WTC11 (cell line): Measurements from ENCODE around the gene NPEPL1. TPM values are rescaled to one million over a fixed set of nuclear protein-coding genes. Genes with fewer than 3 reads are reported as not detected.

Experiments used
- CREB1 ChIP-seq: sonication (generic); formaldehyde crosslinking; IDR thresholded peaks from 2 replicates; pipeline ENCODE4 v1.8.0; 2023; ENCODE audit warnings: mild to moderate bottlenecking, missing genetic modification reagents
- CREM ChIP-seq: sonication (generic); formaldehyde crosslinking; IDR thresholded peaks from 2 replicates; pipeline ENCODE4 v1.8.1; 2022; ENCODE audit warnings: mild to moderate bottlenecking, missing genetic modification reagents, moderate library complexity
- ESRRA ChIP-seq: sonication (generic); formaldehyde crosslinking; IDR thresholded peaks from 2 replicates; pipeline ENCODE4 v1.8.1; 2022; ENCODE audit warnings: mild to moderate bottlenecking, missing genetic modification reagents, borderline replicate concordance
- FOXJ3 ChIP-seq: sonication (generic); formaldehyde crosslinking; IDR thresholded peaks from 2 replicates; pipeline ENCODE4 v1.9.0; 2021; ENCODE audit warnings: missing genetic modification reagents, mild to moderate bottlenecking, borderline replicate concordance
- RELA ChIP-seq: sonication (generic); formaldehyde crosslinking; IDR thresholded peaks from 2 replicates; pipeline ENCODE4 v1.8.1; 2022; ENCODE audit warnings: missing genetic modification reagents, mild to moderate bottlenecking, borderline replicate concordance
- total RNA-seq: library from RNA; stranded (reverse); gene quantifications from 3 replicates; pipeline ENCODE4 v1.2.3, GENCODE V29; 2021
- TF ChIP-seq, protein P1 (sequence below): sonication (generic); formaldehyde crosslinking; IDR thresholded peaks from 2 replicates; pipeline ENCODE4 v1.8.1; 2023; ENCODE audit warnings: mild to moderate bottlenecking, moderate library complexity, missing genetic modification reagents
- TF ChIP-seq, protein P2 (sequence below): fragments of 250-450 bp; sonication (Bioruptor Pico); IDR thresholded peaks from 2 replicates; pipeline ENCODE4 v1.9.0; 2021; ENCODE audit warnings: mild to moderate bottlenecking
- TF ChIP-seq, protein P3 (sequence below): fragments of 250-450 bp; sonication (Bioruptor Pico); IDR thresholded peaks from 2 replicates; pipeline ENCODE4 v1.9.0; 2021; ENCODE audit warnings: mild to moderate bottlenecking
- TF ChIP-seq, protein P4 (sequence below): fragments of 250-450 bp; sonication (Bioruptor Pico); IDR thresholded peaks from 2 replicates; pipeline ENCODE4 v1.9.0; 2021; ENCODE audit warnings: mild to moderate bottlenecking, borderline replicate concordance
- TF ChIP-seq, protein P5 (sequence below): fragments of 200-600 bp; IDR thresholded peaks from 2 replicates; pipeline ENCODE4 v1.8.0; 2022; ENCODE audit warnings: antibody characterized with exemption
- TF ChIP-seq, protein P6 (sequence below): sonication (generic); formaldehyde crosslinking; IDR thresholded peaks from 2 replicates; pipeline ENCODE4 v1.8.1; 2022; ENCODE audit warnings: mild to moderate bottlenecking, missing genetic modification reagents, moderate library complexity, borderline replicate concordance
- TF ChIP-seq, protein P7 (sequence below): sonication (generic); formaldehyde crosslinking; IDR thresholded peaks from 2 replicates; pipeline ENCODE4 v1.8.1; 2022; ENCODE audit warnings: low read depth, missing genetic modification reagents, borderline replicate concordance

NPEPL1 gene
- total RNA-seq, 1 experiment from 2014 or later, result 39.9 TPM

DNA sequence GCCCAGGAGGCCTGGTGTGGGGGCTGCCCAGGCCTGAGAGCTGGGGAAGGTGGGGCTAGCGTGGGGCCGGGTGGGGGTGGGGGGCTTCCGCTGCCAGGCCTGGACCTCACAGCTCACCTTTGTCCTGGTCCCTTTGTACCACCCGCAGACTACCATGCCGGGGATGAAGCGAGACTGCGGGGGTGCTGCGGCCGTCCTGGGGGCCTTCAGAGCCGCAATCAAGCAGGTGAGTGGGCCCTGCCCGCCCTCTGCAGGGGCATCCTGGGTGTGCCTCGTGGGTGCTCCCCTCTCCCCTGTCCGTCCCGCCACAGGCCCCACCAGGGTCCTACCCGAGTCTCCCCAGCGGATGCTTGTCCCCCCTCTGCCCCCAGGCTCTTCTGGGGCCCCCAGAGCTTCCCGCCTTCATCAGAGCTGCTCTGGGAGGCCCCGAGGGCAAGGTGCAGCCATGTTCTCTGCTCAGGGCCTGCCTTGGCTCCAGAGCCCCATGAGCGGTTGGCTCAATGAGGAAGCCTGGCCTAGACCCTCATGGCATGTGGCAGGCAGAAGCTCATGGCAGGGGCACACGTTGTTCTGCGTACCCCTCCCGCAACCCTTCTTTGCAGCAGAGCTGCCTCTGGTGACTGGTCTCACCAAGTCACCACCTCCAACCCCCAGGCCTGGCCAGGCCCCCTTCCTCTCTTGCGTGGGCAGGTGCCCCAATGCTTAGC lies 14.5 kb downstream of the NPEPL1 start (continued):
- TF ChIP-seq, protein P1, sequence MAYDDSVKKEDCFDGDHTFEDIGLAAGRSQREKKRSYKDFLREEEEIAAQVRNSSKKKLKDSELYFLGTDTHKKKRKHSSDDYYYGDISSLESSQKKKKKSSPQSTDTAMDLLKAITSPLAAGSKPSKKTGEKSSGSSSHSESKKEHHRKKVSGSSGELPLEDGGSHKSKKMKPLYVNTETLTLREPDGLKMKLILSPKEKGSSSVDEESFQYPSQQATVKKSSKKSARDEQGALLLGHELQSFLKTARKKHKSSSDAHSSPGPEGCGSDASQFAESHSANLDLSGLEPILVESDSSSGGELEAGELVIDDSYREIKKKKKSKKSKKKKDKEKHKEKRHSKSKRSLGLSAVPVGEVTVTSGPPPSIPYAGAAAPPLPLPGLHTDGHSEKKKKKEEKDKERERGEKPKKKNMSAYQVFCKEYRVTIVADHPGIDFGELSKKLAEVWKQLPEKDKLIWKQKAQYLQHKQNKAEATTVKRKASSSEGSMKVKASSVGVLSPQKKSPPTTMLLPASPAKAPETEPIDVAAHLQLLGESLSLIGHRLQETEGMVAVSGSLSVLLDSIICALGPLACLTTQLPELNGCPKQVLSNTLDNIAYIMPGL (CRISPR knock-in tag), result no peak
- TF ChIP-seq, protein P2, sequence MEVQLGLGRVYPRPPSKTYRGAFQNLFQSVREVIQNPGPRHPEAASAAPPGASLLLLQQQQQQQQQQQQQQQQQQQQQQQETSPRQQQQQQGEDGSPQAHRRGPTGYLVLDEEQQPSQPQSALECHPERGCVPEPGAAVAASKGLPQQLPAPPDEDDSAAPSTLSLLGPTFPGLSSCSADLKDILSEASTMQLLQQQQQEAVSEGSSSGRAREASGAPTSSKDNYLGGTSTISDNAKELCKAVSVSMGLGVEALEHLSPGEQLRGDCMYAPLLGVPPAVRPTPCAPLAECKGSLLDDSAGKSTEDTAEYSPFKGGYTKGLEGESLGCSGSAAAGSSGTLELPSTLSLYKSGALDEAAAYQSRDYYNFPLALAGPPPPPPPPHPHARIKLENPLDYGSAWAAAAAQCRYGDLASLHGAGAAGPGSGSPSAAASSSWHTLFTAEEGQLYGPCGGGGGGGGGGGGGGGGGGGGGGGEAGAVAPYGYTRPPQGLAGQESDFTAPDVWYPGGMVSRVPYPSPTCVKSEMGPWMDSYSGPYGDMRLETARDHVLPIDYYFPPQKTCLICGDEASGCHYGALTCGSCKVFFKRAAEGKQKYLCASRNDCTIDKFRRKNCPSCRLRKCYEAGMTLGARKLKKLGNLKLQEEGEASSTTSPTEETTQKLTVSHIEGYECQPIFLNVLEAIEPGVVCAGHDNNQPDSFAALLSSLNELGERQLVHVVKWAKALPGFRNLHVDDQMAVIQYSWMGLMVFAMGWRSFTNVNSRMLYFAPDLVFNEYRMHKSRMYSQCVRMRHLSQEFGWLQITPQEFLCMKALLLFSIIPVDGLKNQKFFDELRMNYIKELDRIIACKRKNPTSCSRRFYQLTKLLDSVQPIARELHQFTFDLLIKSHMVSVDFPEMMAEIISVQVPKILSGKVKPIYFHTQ, result no peak
- TF ChIP-seq, protein P3, sequence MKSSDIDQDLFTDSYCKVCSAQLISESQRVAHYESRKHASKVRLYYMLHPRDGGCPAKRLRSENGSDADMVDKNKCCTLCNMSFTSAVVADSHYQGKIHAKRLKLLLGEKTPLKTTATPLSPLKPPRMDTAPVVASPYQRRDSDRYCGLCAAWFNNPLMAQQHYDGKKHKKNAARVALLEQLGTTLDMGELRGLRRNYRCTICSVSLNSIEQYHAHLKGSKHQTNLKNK (CRISPR knock-in tag), result no peak
- TF ChIP-seq, protein P4, sequence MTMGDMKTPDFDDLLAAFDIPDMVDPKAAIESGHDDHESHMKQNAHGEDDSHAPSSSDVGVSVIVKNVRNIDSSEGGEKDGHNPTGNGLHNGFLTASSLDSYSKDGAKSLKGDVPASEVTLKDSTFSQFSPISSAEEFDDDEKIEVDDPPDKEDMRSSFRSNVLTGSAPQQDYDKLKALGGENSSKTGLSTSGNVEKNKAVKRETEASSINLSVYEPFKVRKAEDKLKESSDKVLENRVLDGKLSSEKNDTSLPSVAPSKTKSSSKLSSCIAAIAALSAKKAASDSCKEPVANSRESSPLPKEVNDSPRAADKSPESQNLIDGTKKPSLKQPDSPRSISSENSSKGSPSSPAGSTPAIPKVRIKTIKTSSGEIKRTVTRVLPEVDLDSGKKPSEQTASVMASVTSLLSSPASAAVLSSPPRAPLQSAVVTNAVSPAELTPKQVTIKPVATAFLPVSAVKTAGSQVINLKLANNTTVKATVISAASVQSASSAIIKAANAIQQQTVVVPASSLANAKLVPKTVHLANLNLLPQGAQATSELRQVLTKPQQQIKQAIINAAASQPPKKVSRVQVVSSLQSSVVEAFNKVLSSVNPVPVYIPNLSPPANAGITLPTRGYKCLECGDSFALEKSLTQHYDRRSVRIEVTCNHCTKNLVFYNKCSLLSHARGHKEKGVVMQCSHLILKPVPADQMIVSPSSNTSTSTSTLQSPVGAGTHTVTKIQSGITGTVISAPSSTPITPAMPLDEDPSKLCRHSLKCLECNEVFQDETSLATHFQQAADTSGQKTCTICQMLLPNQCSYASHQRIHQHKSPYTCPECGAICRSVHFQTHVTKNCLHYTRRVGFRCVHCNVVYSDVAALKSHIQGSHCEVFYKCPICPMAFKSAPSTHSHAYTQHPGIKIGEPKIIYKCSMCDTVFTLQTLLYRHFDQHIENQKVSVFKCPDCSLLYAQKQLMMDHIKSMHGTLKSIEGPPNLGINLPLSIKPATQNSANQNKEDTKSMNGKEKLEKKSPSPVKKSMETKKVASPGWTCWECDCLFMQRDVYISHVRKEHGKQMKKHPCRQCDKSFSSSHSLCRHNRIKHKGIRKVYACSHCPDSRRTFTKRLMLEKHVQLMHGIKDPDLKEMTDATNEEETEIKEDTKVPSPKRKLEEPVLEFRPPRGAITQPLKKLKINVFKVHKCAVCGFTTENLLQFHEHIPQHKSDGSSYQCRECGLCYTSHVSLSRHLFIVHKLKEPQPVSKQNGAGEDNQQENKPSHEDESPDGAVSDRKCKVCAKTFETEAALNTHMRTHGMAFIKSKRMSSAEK (CRISPR knock-in tag), result no peak
- TF ChIP-seq CREM (CRISPR knock-in tag) (no peak), ESRRA (CRISPR knock-in tag) (no peak), FOXJ3 (no peak), CREB1 (CRISPR knock-in tag) (no peak), RELA (CRISPR knock-in tag) (no peak)
- TF ChIP-seq, protein P5, sequence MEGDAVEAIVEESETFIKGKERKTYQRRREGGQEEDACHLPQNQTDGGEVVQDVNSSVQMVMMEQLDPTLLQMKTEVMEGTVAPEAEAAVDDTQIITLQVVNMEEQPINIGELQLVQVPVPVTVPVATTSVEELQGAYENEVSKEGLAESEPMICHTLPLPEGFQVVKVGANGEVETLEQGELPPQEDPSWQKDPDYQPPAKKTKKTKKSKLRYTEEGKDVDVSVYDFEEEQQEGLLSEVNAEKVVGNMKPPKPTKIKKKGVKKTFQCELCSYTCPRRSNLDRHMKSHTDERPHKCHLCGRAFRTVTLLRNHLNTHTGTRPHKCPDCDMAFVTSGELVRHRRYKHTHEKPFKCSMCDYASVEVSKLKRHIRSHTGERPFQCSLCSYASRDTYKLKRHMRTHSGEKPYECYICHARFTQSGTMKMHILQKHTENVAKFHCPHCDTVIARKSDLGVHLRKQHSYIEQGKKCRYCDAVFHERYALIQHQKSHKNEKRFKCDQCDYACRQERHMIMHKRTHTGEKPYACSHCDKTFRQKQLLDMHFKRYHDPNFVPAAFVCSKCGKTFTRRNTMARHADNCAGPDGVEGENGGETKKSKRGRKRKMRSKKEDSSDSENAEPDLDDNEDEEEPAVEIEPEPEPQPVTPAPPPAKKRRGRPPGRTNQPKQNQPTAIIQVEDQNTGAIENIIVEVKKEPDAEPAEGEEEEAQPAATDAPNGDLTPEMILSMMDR, result no peak
- TF ChIP-seq, protein P6, sequence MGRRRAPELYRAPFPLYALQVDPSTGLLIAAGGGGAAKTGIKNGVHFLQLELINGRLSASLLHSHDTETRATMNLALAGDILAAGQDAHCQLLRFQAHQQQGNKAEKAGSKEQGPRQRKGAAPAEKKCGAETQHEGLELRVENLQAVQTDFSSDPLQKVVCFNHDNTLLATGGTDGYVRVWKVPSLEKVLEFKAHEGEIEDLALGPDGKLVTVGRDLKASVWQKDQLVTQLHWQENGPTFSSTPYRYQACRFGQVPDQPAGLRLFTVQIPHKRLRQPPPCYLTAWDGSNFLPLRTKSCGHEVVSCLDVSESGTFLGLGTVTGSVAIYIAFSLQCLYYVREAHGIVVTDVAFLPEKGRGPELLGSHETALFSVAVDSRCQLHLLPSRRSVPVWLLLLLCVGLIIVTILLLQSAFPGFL (CRISPR knock-in tag), result no peak
- TF ChIP-seq, protein P7, sequence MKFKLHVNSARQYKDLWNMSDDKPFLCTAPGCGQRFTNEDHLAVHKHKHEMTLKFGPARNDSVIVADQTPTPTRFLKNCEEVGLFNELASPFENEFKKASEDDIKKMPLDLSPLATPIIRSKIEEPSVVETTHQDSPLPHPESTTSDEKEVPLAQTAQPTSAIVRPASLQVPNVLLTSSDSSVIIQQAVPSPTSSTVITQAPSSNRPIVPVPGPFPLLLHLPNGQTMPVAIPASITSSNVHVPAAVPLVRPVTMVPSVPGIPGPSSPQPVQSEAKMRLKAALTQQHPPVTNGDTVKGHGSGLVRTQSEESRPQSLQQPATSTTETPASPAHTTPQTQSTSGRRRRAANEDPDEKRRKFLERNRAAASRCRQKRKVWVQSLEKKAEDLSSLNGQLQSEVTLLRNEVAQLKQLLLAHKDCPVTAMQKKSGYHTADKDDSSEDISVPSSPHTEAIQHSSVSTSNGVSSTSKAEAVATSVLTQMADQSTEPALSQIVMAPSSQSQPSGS, result no peak
- TF ChIP-seq, all 79 proteins: peak for 0
